ENCODE data around the gene NFYC. TPM values are rescaled to one million over a fixed set of nuclear protein-coding genes. Genes with fewer than 3 reads are reported as not detected.

The NFYC gene
- total RNA-seq, 1 donor from 2014 or later = 51.1 TPM

DNA sequence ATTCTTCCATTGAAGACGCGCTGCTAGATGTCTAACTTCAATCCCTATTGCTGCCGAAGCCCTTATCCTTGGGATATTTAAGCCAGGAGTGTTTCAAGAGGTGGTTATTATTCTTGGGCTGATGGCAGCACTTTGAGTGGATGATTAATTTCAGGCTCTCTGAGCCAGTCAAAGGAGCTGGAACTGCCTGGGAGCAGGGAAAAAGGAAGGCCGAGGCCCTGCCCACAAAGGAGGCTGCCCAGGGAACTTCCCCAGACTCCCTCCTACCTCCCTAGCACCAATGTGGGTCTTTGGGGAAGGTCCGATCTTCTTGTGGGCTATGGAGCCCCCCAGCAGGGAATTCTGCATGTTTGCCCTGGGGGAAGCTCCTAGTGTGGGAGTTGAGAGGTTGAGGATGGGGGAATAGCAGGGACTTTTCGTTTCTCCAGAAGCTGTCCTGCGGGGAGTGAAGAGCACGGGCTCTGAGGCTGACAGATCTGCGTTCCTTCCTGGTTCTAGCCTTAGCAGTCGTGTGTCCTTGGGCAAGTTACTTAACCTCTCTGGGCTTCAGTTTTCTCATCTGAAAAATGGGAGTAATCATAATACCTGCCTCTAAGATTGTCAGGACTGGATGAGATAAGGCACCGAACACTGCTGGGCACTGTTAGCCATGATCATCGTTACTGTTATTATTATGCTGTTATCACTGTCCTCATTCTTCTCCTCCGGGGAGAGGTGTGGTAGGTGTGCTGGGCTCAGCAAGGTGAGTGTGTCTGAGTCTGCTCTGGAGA lies 98.3 kb downstream of the NFYC start:
- DNase-seq (ENCODE audit: low read depth) (no peak), FAIRE-seq (no peak)
- no peak overlapping the region for H3K4me3 ChIP-seq (ENCODE audit: insufficient read depth, low read depth, low read length)
- Mint-ChIP-seq H3K4me1 (ENCODE audit: low read depth, unreplicated experiment) (no peaks in the 10 kb centered on the region), H3K27me3 (ENCODE audit: low read depth, unreplicated experiment) (peaks cover 70% of the 10 kb centered on the region), H3K9me3 (ENCODE audit: unreplicated experiment) (no peaks in the 10 kb centered on the region), H3K4me3 (ENCODE audit: unreplicated experiment) (no peak overlapping the region), H3K36me3 (ENCODE audit: low read depth, unreplicated experiment) (no peaks in the 10 kb centered on the region), H3K27ac (ENCODE audit: unreplicated experiment) (no peak overlapping the region)
- H2AFZ ChIP-seq (ENCODE audit: low read depth, low read length) = no peak overlapping the region
- H3K4me2 ChIP-seq (ENCODE audit: low read length) = no peak overlapping the region
- no peak overlapping the region for H3K9ac ChIP-seq (ENCODE audit: low read length)
- TF ChIP-seq, protein P1, sequence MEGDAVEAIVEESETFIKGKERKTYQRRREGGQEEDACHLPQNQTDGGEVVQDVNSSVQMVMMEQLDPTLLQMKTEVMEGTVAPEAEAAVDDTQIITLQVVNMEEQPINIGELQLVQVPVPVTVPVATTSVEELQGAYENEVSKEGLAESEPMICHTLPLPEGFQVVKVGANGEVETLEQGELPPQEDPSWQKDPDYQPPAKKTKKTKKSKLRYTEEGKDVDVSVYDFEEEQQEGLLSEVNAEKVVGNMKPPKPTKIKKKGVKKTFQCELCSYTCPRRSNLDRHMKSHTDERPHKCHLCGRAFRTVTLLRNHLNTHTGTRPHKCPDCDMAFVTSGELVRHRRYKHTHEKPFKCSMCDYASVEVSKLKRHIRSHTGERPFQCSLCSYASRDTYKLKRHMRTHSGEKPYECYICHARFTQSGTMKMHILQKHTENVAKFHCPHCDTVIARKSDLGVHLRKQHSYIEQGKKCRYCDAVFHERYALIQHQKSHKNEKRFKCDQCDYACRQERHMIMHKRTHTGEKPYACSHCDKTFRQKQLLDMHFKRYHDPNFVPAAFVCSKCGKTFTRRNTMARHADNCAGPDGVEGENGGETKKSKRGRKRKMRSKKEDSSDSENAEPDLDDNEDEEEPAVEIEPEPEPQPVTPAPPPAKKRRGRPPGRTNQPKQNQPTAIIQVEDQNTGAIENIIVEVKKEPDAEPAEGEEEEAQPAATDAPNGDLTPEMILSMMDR (IDR thresholded peaks at IDR 0.05; ENCODE audit: insufficient read depth, low read depth, low read length) = no peak
- no peaks in the 10 kb centered on the region for H3K79me2 ChIP-seq (ENCODE audit: insufficient read depth, low read length)
- no peaks in the 10 kb centered on the region for H4K20me1 ChIP-seq (ENCODE audit: insufficient read depth, low read length)
- H3K4me1 ChIP-seq (ENCODE audit: insufficient read depth, low read length) = no peaks in the 10 kb centered on the region
- no peaks in the 10 kb centered on the region for H3K36me3 ChIP-seq (ENCODE audit: insufficient read depth, low read length)
- no peak overlapping the region for H3K27ac ChIP-seq (ENCODE audit: low read depth, low read length)
- no peaks in the 10 kb centered on the region for H3K9me3 ChIP-seq (ENCODE audit: insufficient read depth, low read depth, low read length)
- H3K27me3 ChIP-seq (ENCODE audit: insufficient read depth, low read length) = peaks cover 3% of the 10 kb centered on the region

DNA sequence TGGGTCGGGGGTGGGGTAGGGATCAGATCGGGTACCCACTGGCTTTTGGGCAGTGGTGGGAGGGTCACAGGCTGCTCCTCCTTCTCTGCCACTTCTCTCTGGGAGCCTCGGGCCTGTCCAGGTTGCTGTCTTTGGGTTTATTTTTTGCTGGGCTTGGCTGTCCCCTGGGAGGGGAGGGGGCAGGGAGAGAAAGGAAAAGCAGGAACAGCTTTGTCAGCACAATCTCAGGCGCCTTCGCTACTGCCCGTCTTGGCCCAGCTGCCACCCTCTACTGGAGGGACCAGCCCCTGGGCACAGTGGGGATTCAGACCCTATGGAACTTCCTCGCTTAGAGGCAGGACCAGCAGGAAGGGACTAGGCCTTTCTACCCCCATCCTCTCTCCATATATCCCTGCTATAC lies 100.5 kb downstream of the NFYC start:
- Mint-ChIP-seq H3K4me3 (ENCODE audit: unreplicated experiment) (no peak overlapping the region), H3K9me3 (ENCODE audit: unreplicated experiment) (no peaks in the 10 kb centered on the region), H3K27me3 (ENCODE audit: low read depth, unreplicated experiment) (peaks cover 72% of the 10 kb centered on the region), H3K4me1 (ENCODE audit: low read depth, unreplicated experiment) (no peaks in the 10 kb centered on the region), H3K27ac (ENCODE audit: unreplicated experiment) (no peak overlapping the region), H3K36me3 (ENCODE audit: low read depth, unreplicated experiment) (no peaks in the 10 kb centered on the region)
- Histone ChIP-seq H3K27ac (ENCODE audit: low read depth, low read length) (no peak overlapping the region), H3K9ac (ENCODE audit: low read length) (no peak overlapping the region), H3K4me2 (ENCODE audit: low read length) (no peak overlapping the region), H3K4me1 (ENCODE audit: insufficient read depth, low read length) (no peaks in the 10 kb centered on the region), H3K36me3 (ENCODE audit: insufficient read depth, low read length) (no peaks in the 10 kb centered on the region), H2AFZ (ENCODE audit: low read depth, low read length) (no peak overlapping the region), H3K9me3 (ENCODE audit: insufficient read depth, low read depth, low read length) (no peaks in the 10 kb centered on the region), H3K79me2 (ENCODE audit: insufficient read depth, low read length) (no peaks in the 10 kb centered on the region), H4K20me1 (ENCODE audit: insufficient read depth, low read length) (no peaks in the 10 kb centered on the region), H3K27me3 (ENCODE audit: insufficient read depth, low read length) (peaks cover 3% of the 10 kb centered on the region), H3K4me3 (ENCODE audit: insufficient read depth, low read depth, low read length) (no peak overlapping the region)
- no peak for FAIRE-seq
- DNase-seq (ENCODE audit: low read depth) = no peak
- TF ChIP-seq EZH2 (IDR thresholded peaks at IDR 0.05; ENCODE audit: insufficient read depth, low read length) = no peak
- TF ChIP-seq, protein P1 (IDR thresholded peaks at IDR 0.05; ENCODE audit: insufficient read depth, low read depth, low read length) = no peak

DNA sequence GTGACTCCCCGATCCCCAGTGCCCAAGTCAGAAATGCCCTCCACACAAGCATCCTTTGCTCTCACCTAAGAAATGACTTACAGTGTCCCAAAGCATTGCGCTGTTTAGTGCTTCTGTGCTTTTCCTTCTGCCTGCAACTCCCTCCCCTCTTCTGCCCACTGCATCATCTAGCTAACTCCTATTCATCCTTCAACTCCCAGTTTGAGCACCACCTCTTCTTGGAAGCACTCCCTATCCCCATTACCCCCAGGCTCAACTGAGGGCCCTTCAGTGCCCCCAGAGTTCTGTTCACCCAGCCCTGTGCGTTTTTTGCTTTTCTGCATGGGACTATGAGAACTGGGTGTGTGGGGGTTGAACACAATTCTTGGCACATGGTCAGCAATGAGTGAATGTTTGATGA lies 102.1 kb downstream of the NFYC start:
- peaks cover 74% of the 10 kb centered on the region for H3K27me3 Mint-ChIP-seq (ENCODE audit: low read depth, unreplicated experiment)
- TF ChIP-seq, protein P1 (IDR thresholded peaks at IDR 0.05; ENCODE audit: insufficient read depth, low read depth, low read length) = no peak
- TF ChIP-seq EZH2 (IDR thresholded peaks at IDR 0.05; ENCODE audit: insufficient read depth, low read length) = no peak
- H3K4me1 Mint-ChIP-seq (ENCODE audit: low read depth, unreplicated experiment) = no peaks in the 10 kb centered on the region
- no peak for FAIRE-seq
- no peaks in the 10 kb centered on the region for H3K79me2 ChIP-seq (ENCODE audit: insufficient read depth, low read length)
- no peaks in the 10 kb centered on the region for H3K36me3 ChIP-seq (ENCODE audit: insufficient read depth, low read length)
- H3K36me3 Mint-ChIP-seq (ENCODE audit: low read depth, unreplicated experiment) = no peaks in the 10 kb centered on the region
- H3K4me2 ChIP-seq (ENCODE audit: low read length) = no peak overlapping the region
- DNase-seq (ENCODE audit: low read depth) = no peak
- H3K9me3 Mint-ChIP-seq (ENCODE audit: unreplicated experiment) = no peaks in the 10 kb centered on the region
- H3K4me3 ChIP-seq (ENCODE audit: insufficient read depth, low read depth, low read length) = no peak overlapping the region
- H4K20me1 ChIP-seq (ENCODE audit: insufficient read depth, low read length) = no peaks in the 10 kb centered on the region
- no peak overlapping the region for H2AFZ ChIP-seq (ENCODE audit: low read depth, low read length)
- H3K9ac ChIP-seq (ENCODE audit: low read length) = no peak overlapping the region
- no peak overlapping the region for H3K27ac ChIP-seq (ENCODE audit: low read depth, low read length)
- H3K27me3 ChIP-seq (ENCODE audit: insufficient read depth, low read length) = peaks cover 3% of the 10 kb centered on the region
- H3K9me3 ChIP-seq (ENCODE audit: insufficient read depth, low read depth, low read length) = no peaks in the 10 kb centered on the region
- H3K27ac Mint-ChIP-seq (ENCODE audit: unreplicated experiment) = no peak overlapping the region
- no peaks in the 10 kb centered on the region for H3K4me1 ChIP-seq (ENCODE audit: insufficient read depth, low read length)
- H3K4me3 Mint-ChIP-seq (ENCODE audit: unreplicated experiment) = peak overlapping the region; percentile 23

All from astrocyte (in vitro differentiated cells and primary cell).